HEK293 (cell line): Measurements from ENCODE around the gene PHLDB1.
A peak's percentile ranks its signal among the peaks of the same experiment; 100 is the strongest.

ENCODE experiments used
- AEBP2 ChIP-seq: fragments of 450-650 bp; formaldehyde crosslinking; IDR thresholded peaks from 2 replicates; pipeline ENCODE4 v1.5.1; 2016; ENCODE audit warnings: missing biosample characterization, missing genetic modification characterization, borderline replicate concordance
- BCL6B ChIP-seq: fragments of 450-650 bp; formaldehyde crosslinking; IDR thresholded peaks from 2 replicates; pipeline ENCODE4 v1.5.1; 2017; ENCODE audit warnings: missing biosample characterization, missing genetic modification characterization
- FEZF1 ChIP-seq: fragments of 450-650 bp; formaldehyde crosslinking; IDR thresholded peaks from 2 replicates; pipeline ENCODE4 v1.5.1; 2016; ENCODE audit warnings: missing biosample characterization, missing genetic modification characterization
- KLF1 ChIP-seq: fragments of 450-650 bp; formaldehyde crosslinking; IDR thresholded peaks from 2 replicates; pipeline ENCODE4 v1.5.1; 2016; ENCODE audit warnings: missing biosample characterization, missing genetic modification characterization
- REST ChIP-seq: fragments of 450-650 bp; formaldehyde crosslinking; IDR thresholded peaks from 2 replicates; pipeline ENCODE4 v1.5.1; 2016; ENCODE audit warnings: missing biosample characterization, missing genetic modification characterization
- WT1 ChIP-seq: fragments of 450-650 bp; formaldehyde crosslinking; IDR thresholded peaks from 2 replicates; pipeline ENCODE4 v1.5.1; 2016; ENCODE audit warnings: missing biosample characterization, missing genetic modification characterization
- ZBTB17 ChIP-seq: fragments of 450-650 bp; formaldehyde crosslinking; IDR thresholded peaks from 2 replicates; pipeline ENCODE4 v1.5.1; 2016; ENCODE audit warnings: missing biosample characterization, missing genetic modification characterization
- ZNF324 ChIP-seq: fragments of 450-650 bp; formaldehyde crosslinking; IDR thresholded peaks from 2 replicates; pipeline ENCODE4 v1.5.1; 2016; ENCODE audit warnings: missing biosample characterization, missing genetic modification characterization
- ZNF350 ChIP-seq: fragments of 450-650 bp; formaldehyde crosslinking; IDR thresholded peaks from 2 replicates; pipeline ENCODE4 v1.5.0; 2017; ENCODE audit warnings: missing biosample characterization, mild to moderate bottlenecking, missing genetic modification characterization
- ZNF366 ChIP-seq: fragments of 450-650 bp; formaldehyde crosslinking; conservative IDR thresholded peaks from 2 replicates; pipeline ENCODE4 v1.5.1; 2016; ENCODE audit warnings: missing biosample characterization, missing genetic modification characterization
- ZNF37A ChIP-seq: fragments of 450-650 bp; IDR thresholded peaks from 2 replicates; pipeline ENCODE4 v1.5.1; 2018; ENCODE audit warnings: missing biosample characterization, missing genetic modification characterization
- ZNF473 ChIP-seq: fragments of 450-650 bp; formaldehyde crosslinking; IDR thresholded peaks from 2 replicates; pipeline ENCODE4 v1.5.1; 2017; ENCODE audit warnings: missing biosample characterization, missing genetic modification characterization
- ZNF514 ChIP-seq: fragments of 450-650 bp; formaldehyde crosslinking; IDR thresholded peaks from 2 replicates; pipeline ENCODE4 v1.5.1; 2016; ENCODE audit warnings: missing biosample characterization, missing genetic modification characterization
- ZNF548 ChIP-seq: fragments of 450-650 bp; formaldehyde crosslinking; IDR thresholded peaks from 2 replicates; pipeline ENCODE4 v1.5.1; 2016; ENCODE audit warnings: missing biosample characterization, missing genetic modification characterization
- ZNF580 ChIP-seq: fragments of 450-650 bp; formaldehyde crosslinking; IDR thresholded peaks from 2 replicates; pipeline ENCODE4 v1.5.1; 2016; ENCODE audit warnings: missing biosample characterization, missing genetic modification characterization
- ZNF600 ChIP-seq: fragments of 450-650 bp; formaldehyde crosslinking; IDR thresholded peaks from 2 replicates; pipeline ENCODE4 v1.5.1; 2016; ENCODE audit warnings: missing biosample characterization, missing genetic modification characterization
- ZNF621 ChIP-seq: fragments of 450-650 bp; formaldehyde crosslinking; IDR thresholded peaks from 2 replicates; pipeline ENCODE4 v1.5.1; 2017; ENCODE audit warnings: missing biosample characterization, missing genetic modification characterization
- ZNF626 ChIP-seq: fragments of 450-650 bp; sonication (Bioruptor Pico); formaldehyde crosslinking; IDR thresholded peaks from 2 replicates; pipeline ENCODE4 v1.5.1; 2018; ENCODE audit warnings: missing biosample characterization, missing genetic modification characterization, inconsistent platforms
- ZNF629 ChIP-seq: fragments of 450-650 bp; formaldehyde crosslinking; IDR thresholded peaks from 2 replicates; pipeline ENCODE4 v1.5.1; 2017; ENCODE audit warnings: missing biosample characterization, missing genetic modification characterization
- ZNF645 ChIP-seq: fragments of 450-650 bp; formaldehyde crosslinking; IDR thresholded peaks from 2 replicates; pipeline ENCODE4; 2016; ENCODE audit warnings: missing biosample characterization, missing genetic modification characterization
- ZNF692 ChIP-seq: fragments of 450-650 bp; formaldehyde crosslinking; IDR thresholded peaks from 2 replicates; pipeline ENCODE4 v1.5.1; 2016; ENCODE audit warnings: missing biosample characterization, missing genetic modification characterization
- ZNF76 ChIP-seq: fragments of 450-650 bp; formaldehyde crosslinking; IDR thresholded peaks from 2 replicates; pipeline ENCODE4; 2016; ENCODE audit warnings: low read depth, missing biosample characterization, missing genetic modification characterization, borderline replicate concordance
- ZNF791 ChIP-seq: fragments of 450-650 bp; formaldehyde crosslinking; IDR thresholded peaks from 2 replicates; pipeline ENCODE4 v1.5.1; 2016; ENCODE audit warnings: missing biosample characterization, missing genetic modification characterization
- ZNF830 ChIP-seq: fragments of 450-650 bp; IDR thresholded peaks from 2 replicates; pipeline ENCODE4 v1.5.0; 2018; ENCODE audit warnings: missing biosample characterization, missing genetic modification characterization, low read depth, mild to moderate bottlenecking, moderate library complexity
- ZNF843 ChIP-seq: fragments of 450-650 bp; formaldehyde crosslinking; IDR thresholded peaks from 2 replicates; pipeline ENCODE4 v1.5.1; 2016; ENCODE audit warnings: missing biosample characterization, missing genetic modification characterization

The PHLDB1 gene

GRCh38 chr11:118572061-118572980, 35.1 kb upstream of the PHLDB1 start, which contains the start of gene ARCN1 (continued):
- no peak for TF ChIP-seq WT1 (tag by site-specific recombination)
- TF ChIP-seq BCL6B (tag by site-specific recombination) = no peak
- TF ChIP-seq FEZF1 (tag by site-specific recombination) = no peak
- no peak for TF ChIP-seq REST (tag by site-specific recombination)
- TF ChIP-seq ZNF366 (tag by site-specific recombination) = no peak
- no peak for TF ChIP-seq AEBP2 (tag by site-specific recombination)
- no peak for TF ChIP-seq KLF1
- no peak for TF ChIP-seq ZNF514 (tag by site-specific recombination)
- TF ChIP-seq ZNF830 = no peak
- no peak for TF ChIP-seq ZNF645 (tag by site-specific recombination)
- TF ChIP-seq ZNF37A (tag by site-specific recombination) = no peak
- no peak for TF ChIP-seq ZNF580 (tag by site-specific recombination)
- no peak for TF ChIP-seq ZNF76 (tag by site-specific recombination)
- TF ChIP-seq ZNF324 (tag by site-specific recombination) = no peak
- no peak for TF ChIP-seq ZNF626
- no peak for TF ChIP-seq ZNF621
- peak; percentile 15 for TF ChIP-seq ZNF600 (tag by site-specific recombination)
- TF ChIP-seq ZNF350 (tag by site-specific recombination) = no peak
- TF ChIP-seq ZNF692 = 0 out of 2 replicates have a peak, but pooled peaks have one; percentile 39
- no peak for TF ChIP-seq ZNF548 (tag by site-specific recombination)
- TF ChIP-seq ZBTB17 (tag by site-specific recombination) = peak; percentile 38; the same call in 1 of the 2 replicates
- no peak for TF ChIP-seq ZNF473
- no peak for TF ChIP-seq ZNF791 (tag by site-specific recombination)
- TF ChIP-seq ZNF843 = no peak
- peak; percentile 42; the same call in 1 of the 2 replicates for TF ChIP-seq ZNF629 (tag by site-specific recombination)
